Rectal smooth muscle tissue (tissue), 1 donor: ENCODE results near the gene ATAD3B.
A peak's percentile ranks its signal among the peaks of the same experiment; 100 is the strongest.
"Not testable (repeated sequence)": the region's sequence is repeated elsewhere in the genome, so short reads cannot be mapped to it uniquely, and the experiment has no call there.

Experiments
- H3K27ac ChIP-seq: one replicate; pipeline ENCODE4 v1.7.0; 2013; ENCODE audit warnings: low read depth, low read length, inconsistent platforms
- H3K27me3 ChIP-seq: one replicate; pipeline ENCODE4 v1.7.0; 2013; ENCODE audit warnings: low read length; ENCODE audit not compliant: control insufficient read depth, insufficient read depth
- H3K36me3 ChIP-seq: one replicate; pipeline ENCODE4 v1.7.0; 2013; ENCODE audit warnings: low read length; ENCODE audit not compliant: control insufficient read depth, insufficient read depth
- H3K4me1 ChIP-seq: one replicate; pipeline ENCODE4 v1.7.0; 2013; ENCODE audit warnings: low read length; ENCODE audit not compliant: control insufficient read depth, insufficient read depth
- H3K4me3 ChIP-seq: one replicate; pipeline ENCODE4 v1.7.0; 2013; ENCODE audit warnings: low read length
- H3K9ac ChIP-seq: one replicate; pipeline ENCODE4 v1.7.0; 2013; ENCODE audit warnings: low read length

The ATAD3B gene

DNA sequence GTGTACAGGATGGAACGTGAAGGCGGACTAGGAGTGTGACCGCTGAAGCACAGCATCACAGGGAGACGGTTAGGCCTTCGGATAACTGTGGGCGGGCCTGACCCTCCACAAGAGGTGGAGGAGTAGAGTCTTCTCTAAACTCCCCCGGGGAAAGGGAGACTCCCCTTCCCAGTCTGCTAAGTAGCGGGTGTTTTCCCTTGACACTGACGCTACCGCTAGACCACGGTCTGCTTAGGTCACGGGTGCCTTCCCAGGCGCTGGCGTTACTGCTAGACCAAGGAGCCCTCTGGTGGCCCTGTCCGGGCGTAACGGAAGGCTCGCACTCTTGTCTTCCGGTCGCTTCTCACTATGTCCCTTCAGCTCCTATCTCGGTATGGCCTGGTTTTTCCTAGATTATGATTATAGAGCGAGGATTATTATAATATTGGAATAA lies 33.8 kb downstream of the ATAD3B start:
- not testable (repeated sequence) for H3K36me3 ChIP-seq, H3K27me3 ChIP-seq, H3K9ac ChIP-seq, H3K4me1 ChIP-seq, H3K4me3 ChIP-seq
- H3K27ac ChIP-seq, result peak overlapping the region; percentile 51

- H3K4me1 ChIP-seq, H3K27me3 ChIP-seq, H3K9ac ChIP-seq, H3K36me3 ChIP-seq, H3K4me3 ChIP-seq: not testable (repeated sequence)
- H3K27ac ChIP-seq, result peak overlapping the region; percentile 51
Measured at GRCh38 chr1:1505801-1506200, 34.2 kb downstream of the ATAD3B start.

DNA sequence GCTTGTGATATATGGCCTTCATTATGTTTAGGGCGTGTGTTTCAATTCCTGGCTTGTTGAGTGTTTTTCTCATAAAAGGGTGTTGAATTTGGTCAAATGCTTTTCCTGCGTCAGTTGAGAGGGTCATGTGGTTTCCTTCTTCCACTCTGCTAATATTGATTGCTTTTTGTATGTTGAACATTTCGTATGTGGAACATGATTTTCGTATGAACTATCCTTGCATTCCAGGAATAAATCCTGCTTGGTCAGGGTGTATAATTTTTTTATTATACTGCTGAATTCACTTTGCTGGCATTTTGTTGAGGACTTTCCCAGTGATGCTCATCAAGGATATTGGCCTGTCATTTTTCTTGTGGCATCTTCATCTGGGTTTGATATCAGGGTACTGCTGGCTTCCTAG lies 35.7 kb downstream of the ATAD3B start:
- H3K4me1 ChIP-seq, result peaks cover 3% of the 10 kb centered on the region
- no peak overlapping the region for H3K4me3 ChIP-seq
- no peak overlapping the region for H3K27ac ChIP-seq
- no peak overlapping the region for H3K9ac ChIP-seq
- no peaks in the 10 kb centered on the region for H3K36me3 ChIP-seq
- no peaks in the 10 kb centered on the region for H3K27me3 ChIP-seq

DNA sequence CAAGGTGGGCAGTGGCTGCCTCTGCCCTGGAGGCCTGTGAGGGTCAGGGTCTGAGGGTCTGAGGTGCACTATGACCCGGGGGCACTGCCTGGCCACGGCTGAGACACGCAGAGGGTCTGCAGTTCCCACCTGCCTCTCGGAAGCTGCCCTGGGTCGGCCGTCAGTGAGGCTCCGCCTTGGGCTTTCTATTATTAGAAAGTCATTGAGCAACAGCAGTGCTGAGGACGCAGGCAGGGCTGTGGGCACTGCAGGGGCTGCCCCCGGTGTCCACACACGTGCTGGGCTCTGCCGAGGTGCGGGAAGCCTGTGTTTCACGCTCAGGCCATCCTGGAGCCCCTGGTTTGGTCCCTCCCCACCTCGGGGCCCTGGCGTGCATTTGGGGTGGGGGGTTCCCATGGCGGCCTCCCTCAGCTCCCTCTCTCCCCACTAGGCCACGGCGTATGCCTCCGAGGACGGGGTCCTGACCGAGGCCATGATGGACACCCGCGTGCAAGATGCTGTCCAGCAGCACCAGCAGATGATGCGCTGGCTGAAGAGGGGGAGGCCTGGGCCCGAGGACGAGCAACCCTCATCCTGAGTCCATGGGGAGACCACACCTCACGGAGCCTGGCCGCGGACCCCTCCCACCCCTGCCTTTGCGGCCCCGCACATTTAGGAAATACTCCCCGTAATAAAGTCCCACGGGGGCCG lies 37.4 kb downstream of the ATAD3B start:
- not testable (repeated sequence) for H3K4me1 ChIP-seq, H3K4me3 ChIP-seq, H3K27me3 ChIP-seq, H3K36me3 ChIP-seq, H3K9ac ChIP-seq, H3K27ac ChIP-seq

GRCh38 chr1:1509465-1509850 lies 37.9 kb downstream of the ATAD3B start:
- H3K4me1 ChIP-seq, H3K36me3 ChIP-seq, H3K4me3 ChIP-seq, H3K27me3 ChIP-seq, H3K9ac ChIP-seq, H3K27ac ChIP-seq: not testable (repeated sequence)

DNA sequence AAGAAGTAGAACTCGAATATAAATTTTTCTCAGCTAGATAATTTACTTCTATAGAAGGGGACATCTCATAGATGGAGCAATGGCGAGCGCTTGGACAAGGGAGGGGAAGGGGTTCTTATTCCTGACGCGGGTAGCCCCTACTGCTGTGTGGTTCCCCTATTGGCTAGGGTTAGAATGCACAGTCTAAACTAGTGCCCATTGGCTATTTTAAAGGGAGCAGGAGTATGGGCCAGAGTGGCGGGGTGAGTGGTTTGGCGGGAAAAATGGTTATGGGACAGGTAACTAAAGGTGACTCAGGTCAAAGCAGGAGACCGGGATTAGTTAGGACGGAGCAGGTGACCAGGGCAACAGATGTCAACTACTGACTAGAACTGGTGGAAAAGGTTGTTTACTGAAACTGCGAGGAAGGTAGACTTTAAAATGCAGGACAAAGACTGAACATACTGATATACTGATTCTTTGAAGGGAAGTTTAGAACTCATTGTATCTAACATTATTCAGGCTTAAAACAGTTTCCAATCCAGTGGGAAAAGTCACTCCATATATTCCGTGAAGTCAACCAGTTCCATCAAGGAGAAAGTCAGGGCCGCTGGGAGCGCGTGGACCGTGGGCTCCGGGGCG lies 39.5 kb downstream of the ATAD3B start:
- H3K9ac ChIP-seq, result peak overlapping the region; percentile 36
- H3K4me1 ChIP-seq, result peaks cover 3% of the 10 kb centered on the region
- H3K4me3 ChIP-seq, result peak overlapping the region; percentile 86
- H3K27ac ChIP-seq, result peak overlapping the region; percentile 94
- no peaks in the 10 kb centered on the region for H3K36me3 ChIP-seq
- H3K27me3 ChIP-seq, result no peaks in the 10 kb centered on the region

DNA sequence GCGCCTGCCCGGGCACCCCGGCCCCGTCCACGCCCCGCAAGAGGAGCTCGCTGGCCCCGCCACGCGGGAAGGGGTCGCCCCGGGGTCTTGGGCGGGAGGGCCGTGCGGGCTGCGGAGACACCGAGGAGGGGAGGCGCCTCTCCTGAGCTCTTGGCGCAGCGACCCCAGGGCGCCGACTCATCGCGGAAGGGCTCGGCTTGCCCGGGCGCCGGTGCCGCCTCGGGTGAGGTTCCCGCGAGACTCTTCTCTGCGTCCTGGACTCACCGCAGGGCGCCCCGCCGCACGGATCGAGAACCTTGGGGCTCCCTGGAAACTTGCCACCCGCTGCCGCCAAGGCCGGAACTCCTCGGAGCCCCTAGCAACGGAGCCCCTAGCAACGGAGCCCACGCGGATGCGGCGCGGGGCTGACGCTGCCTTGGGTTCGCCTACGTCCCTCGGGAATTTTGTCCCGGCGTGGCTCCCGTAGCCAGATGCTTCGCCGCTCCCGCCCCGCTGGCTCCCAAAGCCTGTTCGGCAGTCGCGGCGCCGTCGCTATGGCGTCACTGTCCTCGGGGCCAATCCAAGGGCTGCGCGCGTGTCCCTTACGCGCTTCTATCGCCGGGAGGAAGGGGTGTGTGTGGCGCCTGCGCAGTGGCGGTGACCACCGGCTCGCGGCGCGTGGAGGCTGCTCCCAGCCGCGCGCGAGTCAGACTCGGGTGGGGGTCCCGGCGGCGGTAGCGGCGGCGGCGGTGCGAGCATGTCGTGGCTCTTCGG lies 40.1 kb downstream of the ATAD3B start, which contains the start of gene ATAD3A:
ATAD3A (plus strand) TSS at position 630 of the 753 bp plus-strand sequence; CDS start at position 737, 107 bp downstream.
- Histone ChIP-seq H3K9ac (peak within 1 kb of the TSS; percentile 36), H3K27me3 (no peaks in the 10 kb centered on the region), H3K4me3 (peak within 1 kb of the TSS; percentile 86), H3K4me1 (peaks cover 3% of the 10 kb centered on the region), H3K36me3 (no peaks in the 10 kb centered on the region), H3K27ac (peak within 1 kb of the TSS; percentile 94)

GRCh38 chr1:1512425-1512824 lies 40.9 kb downstream of the ATAD3B start:
- H3K4me1 ChIP-seq, H3K36me3 ChIP-seq, H3K27ac ChIP-seq, H3K27me3 ChIP-seq, H3K9ac ChIP-seq: not testable (repeated sequence)
- H3K4me3 ChIP-seq, result peak overlapping the region; percentile 54

DNA sequence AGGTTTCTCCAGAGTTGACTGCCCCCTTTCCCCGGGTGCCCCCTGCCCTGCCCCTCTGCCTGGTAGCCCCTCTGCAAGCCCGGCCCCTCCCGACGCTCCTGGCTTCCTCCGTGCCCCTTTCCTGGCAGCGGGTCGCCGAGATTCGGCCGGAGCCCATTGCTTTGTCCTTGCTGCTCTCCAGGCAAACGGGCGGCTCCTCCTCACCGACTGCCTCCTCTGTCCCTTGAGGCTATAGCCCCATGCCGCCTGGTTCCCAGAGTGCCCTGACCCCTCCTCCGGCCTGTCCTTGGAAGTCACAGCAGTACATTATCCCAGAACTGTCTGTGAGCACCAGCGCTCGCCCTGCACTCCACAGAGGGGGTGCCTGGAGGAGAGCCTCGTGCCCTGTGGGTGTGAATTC lies 42.1 kb downstream of the ATAD3B start:
- H3K4me1 ChIP-seq, H3K4me3 ChIP-seq, H3K27ac ChIP-seq, H3K36me3 ChIP-seq, H3K9ac ChIP-seq, H3K27me3 ChIP-seq: not testable (repeated sequence)

DNA sequence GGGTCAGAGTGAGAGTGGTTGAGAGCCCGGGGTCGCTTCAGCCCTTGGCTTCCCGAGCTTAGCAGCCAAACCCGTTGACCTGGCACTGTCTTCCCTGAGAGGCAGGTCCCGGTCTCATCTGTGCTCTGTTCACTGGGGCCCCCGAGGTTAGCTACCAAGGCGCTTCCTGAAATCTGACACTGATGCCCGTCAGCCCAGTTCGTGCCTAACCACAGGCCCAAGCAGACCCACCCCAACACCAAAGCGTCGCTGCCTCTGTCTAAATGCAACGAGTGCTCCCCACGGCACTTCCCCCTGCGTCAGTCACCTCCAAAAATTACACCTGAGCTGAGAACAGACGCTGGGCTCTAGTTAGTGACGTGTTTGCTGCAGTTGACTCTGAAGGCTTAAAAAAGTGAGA lies 42.8 kb downstream of the ATAD3B start:
- H3K27me3 ChIP-seq, H3K36me3 ChIP-seq, H3K27ac ChIP-seq, H3K4me1 ChIP-seq, H3K4me3 ChIP-seq, H3K9ac ChIP-seq: not testable (repeated sequence)

GRCh38 chr1:1516923-1517322 lies 45.4 kb downstream of the ATAD3B start:
- H3K4me1 ChIP-seq, H3K27me3 ChIP-seq, H3K27ac ChIP-seq, H3K36me3 ChIP-seq, H3K4me3 ChIP-seq, H3K9ac ChIP-seq: not testable (repeated sequence)

DNA sequence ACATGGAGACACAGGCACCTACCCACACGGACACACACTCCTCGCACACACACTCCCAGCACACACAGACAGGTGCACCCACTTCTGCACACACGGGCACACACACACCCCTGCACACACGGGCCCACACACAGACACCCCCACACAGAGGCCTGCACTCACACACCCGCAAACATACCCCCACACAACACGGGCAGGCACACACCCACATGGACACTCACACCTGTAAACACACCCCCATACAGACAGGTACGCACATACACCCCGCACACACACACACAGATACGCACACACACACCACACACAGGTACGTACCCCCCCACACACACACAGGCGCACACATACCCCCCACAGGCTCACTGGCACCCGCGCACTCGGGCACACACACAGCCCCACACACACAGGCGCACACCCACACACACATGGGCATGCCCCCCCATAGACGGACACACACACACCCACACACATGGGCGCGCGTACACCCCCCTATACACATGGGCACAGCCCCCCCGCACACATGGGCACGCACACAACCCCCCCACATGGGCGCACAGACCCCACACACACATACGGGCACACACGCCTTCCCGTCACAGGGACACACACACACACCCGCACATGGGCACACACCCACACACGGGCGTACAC lies 46.5 kb downstream of the ATAD3B start:
- Histone ChIP-seq H3K27me3 (no peaks in the 10 kb centered on the region), H3K4me3 (no peak overlapping the region), H3K9ac (no peak overlapping the region), H3K27ac (no peak overlapping the region), H3K36me3 (peaks cover 6% of the 10 kb centered on the region), H3K4me1 (no peaks in the 10 kb centered on the region)
